IPS-11a (cell line): ENCODE measurements around the gene SIGLEC10.

Experiments
- H3K4me3 ChIP-seq: one replicate; pipeline ENCODE4 v1.5.1; 2013; ENCODE audit warnings: low read depth, low read length, control low read depth

SIGLEC10 gene

DNA sequence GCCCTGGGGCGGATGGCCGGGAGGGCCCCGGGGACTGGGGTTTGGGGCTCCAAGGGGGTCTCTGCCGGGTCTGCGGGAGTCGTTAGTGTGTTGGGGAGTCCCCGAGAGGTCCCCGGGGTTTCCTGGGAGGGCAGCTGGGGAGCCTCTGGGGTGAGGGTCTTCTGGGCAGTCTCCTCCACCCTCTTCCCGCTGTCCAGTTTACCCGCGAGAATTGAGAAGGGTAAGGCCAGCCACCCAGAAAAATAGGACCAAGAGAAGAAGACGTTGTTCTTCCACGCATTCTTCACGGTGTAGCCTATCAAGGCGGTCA, 50.2 kb downstream of the SIGLEC10 start:
- H3K4me3 ChIP-seq, result peak overlapping the region; percentile 84

DNA sequence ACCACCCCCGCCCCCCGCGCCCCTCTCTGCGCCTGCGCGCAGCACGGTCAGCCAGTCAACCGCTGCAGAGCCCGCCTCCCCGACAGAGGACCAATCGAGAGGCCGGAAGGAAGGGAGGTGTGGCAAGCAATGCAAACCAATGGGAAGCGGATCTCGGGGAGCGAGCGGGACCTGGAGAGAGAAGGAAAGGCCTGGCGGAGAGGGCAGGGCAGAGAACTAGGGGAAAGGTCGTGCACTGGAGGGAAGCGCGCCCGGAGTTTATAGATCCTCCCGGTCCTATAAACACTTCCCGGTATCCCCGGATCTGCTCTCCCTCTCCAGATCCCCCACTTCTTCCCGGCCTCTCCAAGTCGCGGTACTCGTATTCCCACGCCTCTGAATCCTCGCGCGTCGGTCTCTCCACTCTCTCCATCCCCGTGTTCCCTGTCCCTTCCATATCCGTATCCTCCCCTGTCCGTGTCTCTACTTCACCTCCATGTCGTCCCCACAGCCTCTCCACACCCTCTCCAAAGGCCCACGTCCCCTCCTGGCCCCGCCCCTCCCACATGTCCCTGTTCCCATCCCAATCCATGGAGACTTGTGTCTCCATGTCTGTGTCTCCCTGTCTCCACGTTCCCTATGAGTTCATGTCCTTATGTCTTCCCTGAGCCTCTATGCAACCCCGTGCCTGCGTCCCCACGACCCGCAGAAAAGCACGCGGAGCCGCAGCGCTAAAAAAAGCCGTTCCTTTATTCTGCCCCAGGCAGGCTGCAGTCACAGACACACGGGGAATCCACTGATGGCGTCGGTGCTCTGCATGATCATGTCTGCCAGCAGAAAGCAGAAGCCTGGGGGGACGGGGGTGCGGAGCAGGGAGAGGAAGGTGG, 50.8 kb downstream of the SIGLEC10 start:
- H3K4me3 ChIP-seq, result peak overlapping the region; percentile 84

DNA sequence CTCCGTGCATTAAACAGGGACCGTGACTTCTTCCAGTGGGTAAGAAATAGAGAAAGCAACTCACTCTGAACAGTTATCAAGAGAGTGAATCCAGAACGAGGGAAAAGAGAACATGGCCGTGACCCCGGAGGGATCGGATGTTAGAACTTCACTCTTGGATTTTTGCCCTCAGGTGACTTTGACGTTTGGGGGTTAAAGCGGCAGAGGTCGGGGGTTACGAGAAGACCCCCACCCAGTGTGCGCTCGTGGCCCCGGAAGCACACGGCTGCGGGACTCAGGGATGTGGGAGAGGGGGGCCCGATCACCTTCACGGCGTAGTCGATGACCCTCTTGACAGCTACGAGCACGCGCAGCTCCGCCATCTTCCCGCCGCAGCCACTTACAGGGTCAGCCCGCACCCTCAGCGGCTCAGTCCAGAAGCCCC, 51.5 kb downstream of the SIGLEC10 start, which contains the start of gene ETFB:
Gene ETFB (minus strand): TSS at position 424 of the 424 bp plus-strand sequence. CDS start 62 bp downstream, at position 362.
- H3K4me3 ChIP-seq, result peak within 1 kb of the TSS; percentile 84

DNA sequence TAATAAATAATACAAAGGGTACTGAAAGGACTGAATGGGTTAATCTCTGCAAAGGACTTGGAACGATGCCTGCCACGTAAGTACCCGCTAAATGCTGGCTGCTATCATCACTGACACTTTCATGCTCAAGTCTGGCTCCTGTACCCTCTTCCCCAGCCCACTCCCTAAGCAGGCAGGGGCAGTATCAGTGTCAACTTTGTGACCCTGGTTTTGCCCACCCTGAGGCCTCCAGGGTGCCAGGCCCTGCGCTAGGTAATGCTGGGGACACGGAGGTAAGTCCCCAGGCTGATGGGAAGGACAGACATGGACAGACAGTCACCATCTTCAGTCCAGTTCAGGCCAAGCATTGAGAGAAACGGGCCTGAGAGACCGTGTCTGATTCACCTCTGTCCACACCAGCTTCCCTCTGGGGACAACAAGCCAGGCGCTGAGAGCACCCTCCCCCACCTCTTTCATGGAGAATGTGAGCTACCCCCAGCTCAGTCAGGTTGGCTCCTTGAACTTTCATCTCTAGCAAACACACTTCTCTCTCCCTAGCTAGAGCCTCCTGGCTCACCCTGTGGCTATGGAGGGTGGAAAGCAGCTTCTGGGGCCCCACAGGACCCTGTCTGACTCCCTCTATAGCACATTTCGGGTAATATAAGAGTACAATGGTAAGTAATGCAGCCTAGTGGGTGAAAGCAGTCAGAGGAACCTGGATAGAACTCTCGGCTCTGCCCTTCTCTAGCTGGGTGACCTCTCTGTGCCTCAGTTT, 52.1 kb downstream of the SIGLEC10 start:
- H3K4me3 ChIP-seq, result peak overlapping the region; percentile 78

DNA sequence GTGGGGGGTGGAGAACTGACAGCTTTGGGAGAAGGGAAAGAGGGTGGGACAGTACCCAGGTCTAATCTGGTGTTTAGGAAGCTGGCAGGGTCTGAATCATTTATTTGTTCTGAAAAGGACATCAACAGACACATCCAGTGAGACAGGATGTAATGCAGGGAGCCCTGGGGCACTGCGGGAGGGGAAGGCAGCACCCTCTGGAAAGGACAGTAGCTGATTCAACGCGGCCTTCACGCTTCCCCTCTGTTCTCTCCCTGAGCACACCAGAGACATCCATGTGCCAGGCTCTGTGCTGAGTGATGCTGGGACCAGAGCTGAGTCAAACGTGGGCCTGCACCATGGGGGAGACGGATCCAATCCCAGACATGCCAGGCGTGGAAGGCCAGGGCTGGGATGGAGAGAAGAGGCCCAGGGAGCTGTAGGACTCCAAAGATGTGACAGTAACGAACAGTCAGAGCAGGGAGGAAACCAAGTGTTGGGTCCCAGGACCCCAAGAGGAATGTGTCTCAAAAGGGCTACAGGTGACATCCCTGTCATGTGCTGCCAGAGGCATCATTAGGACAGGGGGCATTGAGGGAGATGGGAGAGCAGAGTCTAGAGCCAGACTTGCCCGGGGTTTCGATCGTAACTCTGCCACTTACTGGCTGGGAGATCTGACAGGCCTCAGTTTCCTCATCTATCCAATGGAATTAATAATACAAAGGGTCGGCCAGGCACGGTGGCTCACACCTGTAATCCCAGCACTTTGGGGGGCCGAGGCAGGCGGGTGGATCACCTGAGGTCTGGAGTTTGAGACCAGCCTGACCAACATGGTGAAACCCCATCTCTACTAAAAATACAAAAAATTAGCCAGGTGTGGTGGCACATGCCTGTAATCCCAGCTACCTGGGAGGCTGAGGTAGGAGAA, 53.0 kb downstream of the SIGLEC10 start:
- H3K4me3 ChIP-seq, result no peak overlapping the region

DNA sequence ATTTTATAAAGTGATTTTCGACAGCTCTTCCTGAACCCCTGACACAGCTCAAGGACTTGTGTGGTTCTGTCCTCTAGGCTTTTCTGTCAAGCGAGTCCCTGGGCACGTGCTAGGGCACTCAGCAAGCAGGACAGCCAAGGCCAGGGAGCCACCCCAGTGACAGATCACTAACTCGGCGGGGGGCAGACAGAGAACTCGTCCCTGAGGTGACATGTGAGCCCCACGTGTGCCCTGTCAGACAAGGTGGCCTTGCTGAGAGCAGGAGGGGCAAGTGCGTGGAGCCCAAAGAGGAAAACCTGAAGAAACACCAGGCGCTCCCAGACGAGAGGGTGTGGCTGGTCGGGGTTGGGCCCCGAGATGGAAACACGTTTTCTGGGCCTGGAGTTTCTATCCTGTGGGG, 56.2 kb downstream of the SIGLEC10 start:
- H3K4me3 ChIP-seq, result no peak overlapping the region
